ENCODE results near the gene FOLR3. TPM values are rescaled to one million over a fixed set of nuclear protein-coding genes. Genes with fewer than 3 reads are reported as not detected.
"Not testable (repeated sequence)": the region's sequence is repeated elsewhere in the genome, so short reads cannot be mapped to it uniquely, and the experiment has no call there.

FOLR3 gene
- total RNA-seq, 4 donors from 2014 or later, result not detected

DNA sequence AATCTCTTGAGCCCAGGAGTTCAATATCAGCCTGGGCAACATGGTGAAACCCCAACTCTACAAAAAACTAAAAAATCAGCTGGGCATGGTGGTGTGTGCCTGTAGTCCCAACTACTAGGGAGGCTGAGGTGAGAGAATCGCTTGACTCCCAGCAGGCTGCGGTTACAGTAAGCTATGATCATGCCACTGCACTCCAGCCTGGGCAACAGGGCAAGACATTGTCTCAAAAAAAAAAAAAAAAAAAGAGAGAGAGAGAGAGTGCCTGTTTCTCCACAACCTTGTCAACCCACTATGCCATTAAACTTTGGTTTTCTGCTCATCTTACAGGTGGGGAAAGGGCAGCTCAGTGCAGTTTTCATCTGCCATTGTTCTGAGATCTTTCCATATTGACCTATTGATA, 5.1 kb downstream of the FOLR3 start:
- Histone ChIP-seq H3K27me3 (no peaks in the 10 kb centered on the region), H3K27ac (no peak overlapping the region), H3K9me3 (no peaks in the 10 kb centered on the region), H3K4me1 (peaks cover 7% of the 10 kb centered on the region), H3K36me3 (no peaks in the 10 kb centered on the region), H3K4me3 (no peak overlapping the region)
- DNase-seq (ENCODE audit: low spot score in 2 of 2), result no peak
- WGBS, result 100% methylated on average over 2 of the region's 2 CpGs
- TF ChIP-seq EP300 (IDR thresholded peaks at IDR 0.05), result no peak
- no peak for TF ChIP-seq POLR2A (IDR thresholded peaks at IDR 0.05)
- TF ChIP-seq, protein P1, sequence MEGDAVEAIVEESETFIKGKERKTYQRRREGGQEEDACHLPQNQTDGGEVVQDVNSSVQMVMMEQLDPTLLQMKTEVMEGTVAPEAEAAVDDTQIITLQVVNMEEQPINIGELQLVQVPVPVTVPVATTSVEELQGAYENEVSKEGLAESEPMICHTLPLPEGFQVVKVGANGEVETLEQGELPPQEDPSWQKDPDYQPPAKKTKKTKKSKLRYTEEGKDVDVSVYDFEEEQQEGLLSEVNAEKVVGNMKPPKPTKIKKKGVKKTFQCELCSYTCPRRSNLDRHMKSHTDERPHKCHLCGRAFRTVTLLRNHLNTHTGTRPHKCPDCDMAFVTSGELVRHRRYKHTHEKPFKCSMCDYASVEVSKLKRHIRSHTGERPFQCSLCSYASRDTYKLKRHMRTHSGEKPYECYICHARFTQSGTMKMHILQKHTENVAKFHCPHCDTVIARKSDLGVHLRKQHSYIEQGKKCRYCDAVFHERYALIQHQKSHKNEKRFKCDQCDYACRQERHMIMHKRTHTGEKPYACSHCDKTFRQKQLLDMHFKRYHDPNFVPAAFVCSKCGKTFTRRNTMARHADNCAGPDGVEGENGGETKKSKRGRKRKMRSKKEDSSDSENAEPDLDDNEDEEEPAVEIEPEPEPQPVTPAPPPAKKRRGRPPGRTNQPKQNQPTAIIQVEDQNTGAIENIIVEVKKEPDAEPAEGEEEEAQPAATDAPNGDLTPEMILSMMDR (IDR thresholded peaks at IDR 0.05), result no peak
- TF ChIP-seq POLR2AphosphoS5 (IDR thresholded peaks at IDR 0.05), result no peak

DNA sequence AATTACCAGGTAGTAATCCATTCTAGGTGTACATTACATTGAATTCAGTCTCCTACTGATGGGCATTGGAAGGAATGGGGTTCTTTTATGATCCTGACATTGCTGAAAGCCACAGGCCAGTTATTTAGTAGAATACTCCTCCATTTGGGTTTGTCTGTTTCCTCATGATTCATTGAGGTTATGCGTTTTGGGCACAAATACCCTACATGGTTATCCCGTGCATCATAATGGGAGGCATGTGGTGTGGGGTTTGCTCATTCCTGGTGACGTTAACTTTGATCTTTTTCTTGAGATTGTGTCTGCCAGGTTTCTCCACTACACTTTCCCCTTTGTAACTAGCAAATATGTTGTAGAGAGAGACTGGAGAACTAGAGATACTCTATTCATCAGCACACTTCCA, 5.5 kb downstream of the FOLR3 start:
- Histone ChIP-seq H3K36me3 (no peaks in the 10 kb centered on the region), H3K9me3 (no peaks in the 10 kb centered on the region), H3K27ac (peak overlapping the region; percentile 56), H3K4me1 (peaks cover 7% of the 10 kb centered on the region), H3K4me3 (no peak overlapping the region), H3K27me3 (no peaks in the 10 kb centered on the region)
- no peak for DNase-seq (ENCODE audit: low spot score in 2 of 2)
- TF ChIP-seq EP300 (IDR thresholded peaks at IDR 0.05), result no peak
- TF ChIP-seq POLR2A (IDR thresholded peaks at IDR 0.05), result no peak
- TF ChIP-seq POLR2AphosphoS5 (IDR thresholded peaks at IDR 0.05), result no peak
- TF ChIP-seq, protein P1 (IDR thresholded peaks at IDR 0.05), result no peak
- 51% methylated on average over 3 of the region's 3 CpGs for WGBS

DNA sequence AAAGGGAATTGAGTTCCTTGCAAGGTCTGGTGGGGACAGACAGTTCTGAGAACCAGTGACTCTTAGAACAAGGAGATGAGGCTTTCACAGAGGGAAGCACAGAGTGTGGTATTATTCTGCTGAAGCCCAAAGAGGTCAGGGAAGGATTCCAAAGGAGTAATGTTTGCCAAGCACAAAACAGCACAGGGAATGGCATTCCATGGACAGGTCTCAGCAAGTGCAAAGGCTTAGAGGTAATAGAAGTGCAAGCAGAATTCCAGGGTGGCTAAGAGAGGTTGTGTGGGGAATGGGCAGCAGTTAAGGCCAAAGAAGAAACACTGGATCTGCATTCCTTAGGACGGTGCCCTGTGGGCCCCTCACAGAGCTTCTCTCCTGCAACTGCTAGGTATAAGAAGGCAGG, 6.6 kb downstream of the FOLR3 start:
- not testable (repeated sequence) for H3K4me3 ChIP-seq; H3K27me3 ChIP-seq; H3K4me1 ChIP-seq; DNase-seq (ENCODE audit: low spot score in 2 of 2); H3K27ac ChIP-seq; H3K36me3 ChIP-seq; H3K9me3 ChIP-seq
- 29% methylated on average over 1 of the region's 1 CpG for WGBS

GRCh38 chr11:72142543-72142942, 7.0 kb downstream of the FOLR3 start:
- H3K27ac ChIP-seq; H3K9me3 ChIP-seq; H3K36me3 ChIP-seq; H3K4me3 ChIP-seq; H3K4me1 ChIP-seq; DNase-seq (ENCODE audit: low spot score in 2 of 2); H3K27me3 ChIP-seq: not testable (repeated sequence)
- WGBS, result no CpG with 5 or more reads among the region's 1 CpG

- no peak overlapping the region for H3K27ac ChIP-seq
- no peak for DNase-seq (ENCODE audit: low spot score in 2 of 2)
- peaks cover 7% of the 10 kb centered on the region for H3K4me1 ChIP-seq
- WGBS, result 46% methylated on average over 4 of the region's 4 CpGs
- TF ChIP-seq, protein P1 (IDR thresholded peaks at IDR 0.05), result no peak
- no peak for TF ChIP-seq POLR2A (IDR thresholded peaks at IDR 0.05)
- TF ChIP-seq EP300 (IDR thresholded peaks at IDR 0.05), result no peak
- no peak for TF ChIP-seq POLR2AphosphoS5 (IDR thresholded peaks at IDR 0.05)
- H3K36me3 ChIP-seq, result no peaks in the 10 kb centered on the region
- H3K27me3 ChIP-seq, result no peaks in the 10 kb centered on the region
- H3K9me3 ChIP-seq, result no peaks in the 10 kb centered on the region
- H3K4me3 ChIP-seq, result no peak overlapping the region
Measured at GRCh38 chr11:72144807-72145565, 9.5 kb downstream of the FOLR3 start.

- peaks cover 4% of the 10 kb centered on the region for H3K4me1 ChIP-seq
- H3K9me3 ChIP-seq, result no peaks in the 10 kb centered on the region
- H3K27ac ChIP-seq, result no peak overlapping the region
- TF ChIP-seq POLR2AphosphoS5 (IDR thresholded peaks at IDR 0.05), result no peak
- TF ChIP-seq, protein P1 (IDR thresholded peaks at IDR 0.05), result no peak
- no peak for TF ChIP-seq POLR2A (IDR thresholded peaks at IDR 0.05)
- WGBS, result 87% methylated on average over 2 of the region's 2 CpGs
- no peaks in the 10 kb centered on the region for H3K27me3 ChIP-seq
- no peak for DNase-seq (ENCODE audit: low spot score in 2 of 2)
- H3K4me3 ChIP-seq, result no peak overlapping the region
- H3K36me3 ChIP-seq, result no peaks in the 10 kb centered on the region
Measured at GRCh38 chr11:72146625-72147024, 11.1 kb downstream of the FOLR3 start.
